ENCODE measurements around the gene CELSR1.

DNA sequence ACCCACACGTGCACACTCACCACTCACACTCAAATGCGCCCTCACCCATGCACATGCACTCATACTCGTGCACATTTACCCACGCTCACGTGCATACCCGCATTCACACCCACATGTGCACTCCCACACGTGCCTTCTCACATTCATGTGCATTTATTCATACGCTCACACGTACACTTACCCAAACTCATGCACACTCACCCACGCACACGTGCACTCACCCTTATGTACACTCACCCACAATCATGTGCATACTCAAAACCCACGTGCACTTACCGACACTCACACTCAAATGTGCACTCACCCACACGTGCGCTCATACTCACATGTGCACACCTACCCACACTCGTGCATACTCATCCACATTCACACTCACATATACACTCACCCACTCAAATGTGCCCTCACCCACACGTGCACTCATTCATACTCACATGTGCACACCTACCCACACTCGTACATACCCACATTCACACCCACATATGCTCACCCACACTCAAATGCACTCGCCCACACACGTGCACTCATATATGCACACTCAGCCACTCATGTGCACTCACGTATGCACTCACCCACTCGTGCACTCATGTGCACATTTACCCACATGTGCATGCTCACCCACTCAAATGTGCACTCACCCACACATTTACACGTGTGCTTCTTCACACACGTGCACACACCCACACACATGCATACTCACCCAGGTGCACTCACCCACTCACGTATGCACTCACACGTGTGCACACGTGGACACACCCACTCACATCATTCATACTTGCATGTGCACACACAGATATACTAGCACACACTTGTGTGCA is 117.5 kb downstream of the CELSR1 start:
- TF ChIP-seq, protein P1, sequence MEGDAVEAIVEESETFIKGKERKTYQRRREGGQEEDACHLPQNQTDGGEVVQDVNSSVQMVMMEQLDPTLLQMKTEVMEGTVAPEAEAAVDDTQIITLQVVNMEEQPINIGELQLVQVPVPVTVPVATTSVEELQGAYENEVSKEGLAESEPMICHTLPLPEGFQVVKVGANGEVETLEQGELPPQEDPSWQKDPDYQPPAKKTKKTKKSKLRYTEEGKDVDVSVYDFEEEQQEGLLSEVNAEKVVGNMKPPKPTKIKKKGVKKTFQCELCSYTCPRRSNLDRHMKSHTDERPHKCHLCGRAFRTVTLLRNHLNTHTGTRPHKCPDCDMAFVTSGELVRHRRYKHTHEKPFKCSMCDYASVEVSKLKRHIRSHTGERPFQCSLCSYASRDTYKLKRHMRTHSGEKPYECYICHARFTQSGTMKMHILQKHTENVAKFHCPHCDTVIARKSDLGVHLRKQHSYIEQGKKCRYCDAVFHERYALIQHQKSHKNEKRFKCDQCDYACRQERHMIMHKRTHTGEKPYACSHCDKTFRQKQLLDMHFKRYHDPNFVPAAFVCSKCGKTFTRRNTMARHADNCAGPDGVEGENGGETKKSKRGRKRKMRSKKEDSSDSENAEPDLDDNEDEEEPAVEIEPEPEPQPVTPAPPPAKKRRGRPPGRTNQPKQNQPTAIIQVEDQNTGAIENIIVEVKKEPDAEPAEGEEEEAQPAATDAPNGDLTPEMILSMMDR (IDR thresholded peaks at IDR 0.05): no peak
- TF ChIP-seq POLR2A (IDR thresholded peaks at IDR 0.05): no peak
- no peak for TF ChIP-seq POLR2AphosphoS5 (IDR thresholded peaks at IDR 0.05)
